Hypothalamus (tissue), 51 donors: ENCODE results near the gene CSNK1A1.
"Not testable (repeated sequence)": the region's sequence is repeated elsewhere in the genome, so short reads cannot be mapped to it uniquely, and the experiment has no call there.

Experiments used
- DNase-seq, 51 donors: peaks; one replicate each; lab custom pipeline; 2025; lab: John Stamatoyannopoulos, UW

CSNK1A1 gene

GRCh38 chr5:149551227-149552037 is at the start of gene CSNK1A1:
CSNK1A1 (minus strand) TSS chr5:149551439; CDS start chr5:149550964, 475 bp downstream.
- peak; percentile 83 to 99 (median 96) for DNase-seq

GRCh38 chr5:149600932-149601331 is 49.7 kb upstream of the CSNK1A1 start:
- no peak for DNase-seq

GRCh38 chr5:149599375-149599774 is 48.1 kb upstream of the CSNK1A1 start:
- DNase-seq: no peak

- DNase-seq: no peak
Observed at GRCh38 chr5:149598966-149599365, 47.7 kb upstream of the CSNK1A1 start.

- not testable (repeated sequence) for DNase-seq
Observed at GRCh38 chr5:149598234-149598633, 47.0 kb upstream of the CSNK1A1 start.

- no peak for DNase-seq
Observed at GRCh38 chr5:149597618-149598017, 46.4 kb upstream of the CSNK1A1 start.

- DNase-seq: no peak
Observed at GRCh38 chr5:149596712-149597111, 45.5 kb upstream of the CSNK1A1 start.

GRCh38 chr5:149595105-149595504 is 43.9 kb upstream of the CSNK1A1 start:
- not testable (repeated sequence) for DNase-seq

GRCh38 chr5:149594206-149594895 is 43.1 kb upstream of the CSNK1A1 start:
- DNase-seq: no peak

GRCh38 chr5:149593370-149593769 is 42.1 kb upstream of the CSNK1A1 start:
- no peak for DNase-seq

GRCh38 chr5:149588936-149589335 is 37.7 kb upstream of the CSNK1A1 start:
- no peak for DNase-seq

- no peak for DNase-seq
Observed at GRCh38 chr5:149586708-149587318, 35.6 kb upstream of the CSNK1A1 start.

GRCh38 chr5:149585910-149586309 is 34.7 kb upstream of the CSNK1A1 start:
- DNase-seq: no peak

- DNase-seq: peak in 1 of 51 donors; percentile 42
Observed at GRCh38 chr5:149584121-149584520, 32.9 kb upstream of the CSNK1A1 start.

- peak in 32 of 51 donors; percentile 8 to 78 (median 34) for DNase-seq
Observed at GRCh38 chr5:149583394-149583793, 32.2 kb upstream of the CSNK1A1 start.

GRCh38 chr5:149581931-149582768 is 30.9 kb upstream of the CSNK1A1 start:
- peak in 14 of 51 donors; percentile 3 to 72 (median 15) for DNase-seq

GRCh38 chr5:149581192-149581861 is 30.1 kb upstream of the CSNK1A1 start, which contains the start of gene ARHGEF37:
ARHGEF37 (plus strand) TSS chr5:149581498; CDS start chr5:149597770, 16,272 bp downstream.
- peak; percentile 25 to 92 (median 81) for DNase-seq

- DNase-seq: peak in 1 of 51 donors; percentile 66
Observed at GRCh38 chr5:149580808-149581191, 29.6 kb upstream of the CSNK1A1 start.

- DNase-seq: no peak
Observed at GRCh38 chr5:149578896-149579295, 27.7 kb upstream of the CSNK1A1 start.

GRCh38 chr5:149576021-149576420 is 24.8 kb upstream of the CSNK1A1 start:
- DNase-seq: no peak
